Bronchial epithelial cell (primary cell): ENCODE measurements around the gene KCNAB1. TPM values are rescaled to one million over a fixed set of nuclear protein-coding genes. Genes with fewer than 3 reads are reported as not detected.

Source experiments
- DNase-seq: peaks from one replicate; pipeline ENCODE4 v3.0.0-alpha.2; 2010; ENCODE audit warnings: low read depth
- FAIRE-seq: peaks from 2 replicates; lab custom pipeline; 2011; peaks lifted over from hg19 to GRCh38; lab: Jason Lieb, UNC
- H3K27me3 ChIP-seq: 2 replicates; pipeline ENCODE4 v1.5.1; 2011; ENCODE audit warnings: low read length; ENCODE audit not compliant: control insufficient read depth, insufficient read depth
- H3K36me3 ChIP-seq: 2 replicates; pipeline ENCODE4 v1.5.1; 2011; ENCODE audit warnings: low read length; ENCODE audit not compliant: control insufficient read depth, insufficient read depth
- H3K4me3 ChIP-seq: 2 replicates; pipeline ENCODE4 v1.5.1; 2011; ENCODE audit warnings: mild to moderate bottlenecking, low read depth, low read length, control low read depth
- total RNA-seq: library from RNA; depleted of rRNA; stranded (reverse); fragments of >200 nt; gene quantifications from 2 replicates; pipeline ENCODE4 v1.2.1, GENCODE V29; 2014
- TF ChIP-seq, protein P1 (sequence below): IDR thresholded peaks from 2 replicates; pipeline ENCODE4 v1.5.1; 2011; ENCODE audit warnings: mild to moderate bottlenecking, moderate library complexity, low read length, control low read depth, inconsistent platforms; ENCODE audit not compliant: insufficient read depth, severe bottlenecking

The KCNAB1 gene
- total RNA-seq, 1 donor from 2014 or later, result 0.26 TPM

DNA sequence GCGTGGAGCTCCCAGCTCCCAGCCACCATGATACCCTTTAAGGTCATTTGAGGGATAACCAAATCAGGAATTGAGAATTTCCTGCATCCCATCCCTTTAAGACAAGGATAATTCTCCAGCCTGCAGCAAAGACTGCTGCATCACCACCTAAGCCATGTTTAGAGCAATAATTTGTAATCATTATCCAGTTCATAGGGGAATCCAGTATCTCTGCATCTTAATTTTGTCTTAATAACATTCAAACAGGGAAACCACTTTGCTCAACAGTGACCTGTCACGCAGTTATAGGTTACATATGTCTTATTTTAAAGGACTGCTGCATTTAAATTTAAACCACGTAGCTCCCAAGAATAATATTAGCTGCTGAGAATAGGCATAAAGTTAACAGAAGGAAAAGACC, 246.2 kb downstream of the KCNAB1 start:
- Histone ChIP-seq H3K4me3 (no peak overlapping the region), H3K36me3 (no peaks in the 10 kb centered on the region), H3K27me3 (no peaks in the 10 kb centered on the region)
- DNase-seq (no peak), FAIRE-seq (no peak)
- TF ChIP-seq, protein P1, sequence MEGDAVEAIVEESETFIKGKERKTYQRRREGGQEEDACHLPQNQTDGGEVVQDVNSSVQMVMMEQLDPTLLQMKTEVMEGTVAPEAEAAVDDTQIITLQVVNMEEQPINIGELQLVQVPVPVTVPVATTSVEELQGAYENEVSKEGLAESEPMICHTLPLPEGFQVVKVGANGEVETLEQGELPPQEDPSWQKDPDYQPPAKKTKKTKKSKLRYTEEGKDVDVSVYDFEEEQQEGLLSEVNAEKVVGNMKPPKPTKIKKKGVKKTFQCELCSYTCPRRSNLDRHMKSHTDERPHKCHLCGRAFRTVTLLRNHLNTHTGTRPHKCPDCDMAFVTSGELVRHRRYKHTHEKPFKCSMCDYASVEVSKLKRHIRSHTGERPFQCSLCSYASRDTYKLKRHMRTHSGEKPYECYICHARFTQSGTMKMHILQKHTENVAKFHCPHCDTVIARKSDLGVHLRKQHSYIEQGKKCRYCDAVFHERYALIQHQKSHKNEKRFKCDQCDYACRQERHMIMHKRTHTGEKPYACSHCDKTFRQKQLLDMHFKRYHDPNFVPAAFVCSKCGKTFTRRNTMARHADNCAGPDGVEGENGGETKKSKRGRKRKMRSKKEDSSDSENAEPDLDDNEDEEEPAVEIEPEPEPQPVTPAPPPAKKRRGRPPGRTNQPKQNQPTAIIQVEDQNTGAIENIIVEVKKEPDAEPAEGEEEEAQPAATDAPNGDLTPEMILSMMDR, result no peak

DNA sequence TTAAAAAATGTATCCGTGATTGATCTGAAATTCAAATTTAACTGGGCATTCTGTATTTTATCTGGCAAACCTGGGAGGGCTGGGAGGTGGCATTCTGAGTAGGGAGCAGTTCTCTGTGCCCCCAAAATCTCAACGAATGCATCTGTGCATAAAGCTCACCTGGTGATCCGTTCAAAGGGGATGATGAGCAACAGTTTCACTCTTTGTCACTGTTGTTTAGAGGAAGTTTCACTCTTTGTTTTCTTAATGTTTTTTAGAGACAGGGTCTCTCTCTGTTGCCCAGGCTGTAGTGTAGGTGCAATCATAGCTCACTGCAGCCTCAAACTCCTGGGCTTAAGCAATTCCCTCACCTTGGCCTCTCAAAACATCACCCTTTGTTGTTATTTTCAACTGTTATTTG, 247.8 kb downstream of the KCNAB1 start:
- Histone ChIP-seq H3K36me3 (no peaks in the 10 kb centered on the region), H3K4me3 (no peak overlapping the region), H3K27me3 (no peaks in the 10 kb centered on the region)
- no peak for FAIRE-seq
- TF ChIP-seq, protein P1, result no peak
- DNase-seq, result no peak

DNA sequence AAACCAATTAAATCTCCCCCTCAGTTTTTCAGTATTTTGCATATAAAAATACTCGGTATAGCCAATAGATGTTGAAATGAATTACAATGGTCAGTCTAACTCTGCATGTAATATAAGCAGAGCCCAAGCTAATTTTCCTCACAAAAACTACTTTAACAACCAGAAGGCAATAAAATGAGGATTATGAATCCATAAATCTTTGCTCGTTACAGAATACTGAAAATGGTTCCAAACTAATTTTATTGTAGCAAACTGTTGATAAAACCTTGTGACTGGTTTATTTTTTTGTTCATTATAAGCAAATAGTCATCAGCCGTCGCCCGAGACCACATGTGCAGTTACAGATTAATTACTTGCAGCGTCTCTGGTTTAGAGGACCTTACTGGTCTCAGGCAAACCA, 251.3 kb downstream of the KCNAB1 start:
- DNase-seq, result no peak
- Histone ChIP-seq H3K4me3 (no peak overlapping the region), H3K36me3 (no peaks in the 10 kb centered on the region), H3K27me3 (no peaks in the 10 kb centered on the region)
- TF ChIP-seq, protein P1, result no peak
- FAIRE-seq, result no peak

DNA sequence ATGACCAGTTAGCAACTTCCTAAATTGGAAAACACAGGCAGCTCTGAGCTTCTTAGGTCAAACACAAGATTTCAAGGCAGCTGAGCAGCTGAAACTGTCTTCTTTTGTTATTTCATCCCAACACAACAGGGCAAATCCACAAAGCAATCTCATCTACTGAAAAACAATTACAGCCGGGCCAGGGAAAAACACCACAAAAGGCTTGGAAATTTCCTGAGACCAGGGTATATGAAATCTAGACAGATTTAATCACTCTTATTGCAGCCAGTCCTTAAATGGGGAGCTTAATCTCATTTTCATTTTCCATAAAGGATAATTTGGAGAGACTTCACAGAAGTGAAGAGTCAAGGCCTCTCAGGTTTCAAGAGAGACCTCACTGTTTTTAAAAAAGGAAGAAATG, 252.7 kb downstream of the KCNAB1 start:
- H3K36me3 ChIP-seq, result no peaks in the 10 kb centered on the region
- no peak overlapping the region for H3K4me3 ChIP-seq
- H3K27me3 ChIP-seq, result no peaks in the 10 kb centered on the region
- FAIRE-seq (no peak), DNase-seq (no peak)
- TF ChIP-seq, protein P1, result no peak

DNA sequence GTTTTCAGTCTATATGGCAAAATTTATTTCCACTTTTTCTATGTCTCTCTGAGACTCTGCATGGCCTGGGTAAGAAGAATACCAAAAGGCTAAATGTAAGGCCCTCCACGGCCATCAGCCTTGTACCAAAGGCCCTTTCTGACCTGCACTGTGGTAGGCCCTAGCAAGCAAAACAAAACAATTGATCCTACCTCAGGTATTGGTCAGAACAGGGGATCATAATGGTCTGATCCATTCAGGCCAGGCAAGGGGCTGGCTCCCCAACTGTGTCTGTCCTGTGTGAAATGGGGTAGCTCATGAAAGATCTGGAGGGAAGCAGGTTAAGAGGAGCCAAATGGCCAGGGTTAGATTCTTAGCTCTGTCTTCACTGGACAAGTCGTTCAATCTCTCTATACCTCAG, 253.3 kb downstream of the KCNAB1 start:
- no peaks in the 10 kb centered on the region for H3K36me3 ChIP-seq
- TF ChIP-seq, protein P1, result no peak
- no peak for FAIRE-seq

DNA sequence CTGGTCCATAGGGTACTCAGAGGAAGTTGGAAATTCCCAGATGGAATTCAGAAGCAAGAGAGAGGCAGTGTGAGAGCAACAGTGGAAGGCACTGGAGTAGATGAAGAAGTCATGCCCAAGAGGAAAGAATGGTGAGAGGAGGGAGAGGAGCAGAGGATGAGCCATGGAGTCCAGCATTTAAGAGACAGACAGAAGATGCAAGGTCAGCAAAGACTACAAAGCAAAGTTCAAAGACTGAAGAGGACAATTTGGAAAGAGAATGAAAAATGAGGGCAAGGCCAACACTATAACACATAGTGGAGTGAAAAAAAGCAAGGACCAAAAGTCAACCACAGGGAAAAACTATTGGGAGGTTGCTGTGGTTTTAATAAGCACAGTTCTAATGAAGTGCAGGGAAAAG, 255.8 kb downstream of the KCNAB1 start:
- DNase-seq (no peak), FAIRE-seq (no peak)
- Histone ChIP-seq H3K27me3 (peaks cover 1% of the 10 kb centered on the region), H3K36me3 (no peaks in the 10 kb centered on the region), H3K4me3 (no peak overlapping the region)
- TF ChIP-seq, protein P1, result no peak

More for the DNA sequence above, 253.3 kb downstream of the KCNAB1 start:
- no peak for DNase-seq
- H3K27me3 ChIP-seq, result peaks cover under 1% of the 10 kb centered on the region
- no peak overlapping the region for H3K4me3 ChIP-seq
